ENCODE measurements around the gene GRIA4.

GRIA4 gene

DNA sequence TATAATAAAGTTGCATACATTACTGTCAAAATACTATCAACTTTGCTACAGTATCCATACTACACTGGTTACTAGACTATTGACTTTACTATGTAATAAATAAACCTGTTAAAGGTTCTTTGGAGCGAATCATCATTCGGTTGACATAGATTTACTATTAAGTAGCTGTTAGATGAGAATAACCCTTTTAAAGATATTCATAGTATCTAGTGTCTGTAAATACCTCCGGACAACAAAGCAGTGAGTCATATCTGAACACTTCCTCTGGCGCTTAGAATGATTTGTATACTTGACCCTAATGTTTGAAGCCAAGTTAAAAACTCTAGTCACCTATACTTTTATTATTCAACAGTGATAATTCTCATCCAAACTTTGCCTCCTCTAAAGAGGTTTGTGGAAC, 327.5 kb downstream of the GRIA4 start:
- Histone ChIP-seq H3K9ac (ENCODE audit: low read length) (no peak overlapping the region), H3K4me3 (ENCODE audit: low read length) (no peak overlapping the region), H3K27me3 (ENCODE audit: control insufficient read depth, insufficient read depth, low read length) (no peaks in the 10 kb centered on the region), H3K36me3 (ENCODE audit: control insufficient read depth, low read depth, low read length) (no peaks in the 10 kb centered on the region), H3K4me1 (ENCODE audit: control insufficient read depth, low read depth, low read length) (peaks cover 28% of the 10 kb centered on the region), H3K9me3 (ENCODE audit: control insufficient read depth, low read depth, low read length) (no peaks in the 10 kb centered on the region), H3K27ac (ENCODE audit: low read length) (no peak overlapping the region)

DNA sequence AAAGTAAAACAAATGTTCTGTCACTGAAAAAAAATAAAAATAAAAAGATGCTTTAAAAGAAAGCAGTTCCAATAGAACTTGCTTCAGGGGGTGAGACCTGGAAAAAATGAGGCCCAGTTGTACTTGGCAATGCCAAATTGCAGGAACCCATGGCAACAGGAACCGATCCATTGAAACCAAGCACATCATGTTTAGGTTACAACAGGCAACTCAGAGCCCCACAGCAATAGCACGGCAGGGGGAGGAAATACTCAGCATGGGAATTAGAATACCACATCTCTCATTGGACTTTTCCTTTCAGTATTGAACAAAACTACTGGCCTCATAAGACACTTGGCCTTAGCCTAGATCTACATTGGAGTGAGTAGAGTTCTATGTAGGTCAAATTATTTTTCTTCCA, 327.9 kb downstream of the GRIA4 start:
- Histone ChIP-seq H3K27me3 (ENCODE audit: control insufficient read depth, insufficient read depth, low read length) (no peaks in the 10 kb centered on the region), H3K36me3 (ENCODE audit: control insufficient read depth, low read depth, low read length) (no peaks in the 10 kb centered on the region), H3K4me1 (ENCODE audit: control insufficient read depth, low read depth, low read length) (peaks cover 28% of the 10 kb centered on the region), H3K4me3 (ENCODE audit: low read length) (no peak overlapping the region), H3K27ac (ENCODE audit: low read length) (no peak overlapping the region), H3K9me3 (ENCODE audit: control insufficient read depth, low read depth, low read length) (no peaks in the 10 kb centered on the region), H3K9ac (ENCODE audit: low read length) (no peak overlapping the region)

- H3K9ac ChIP-seq (ENCODE audit: low read length): no peak overlapping the region
- H3K27me3 ChIP-seq (ENCODE audit: control insufficient read depth, insufficient read depth, low read length): no peaks in the 10 kb centered on the region
Observed at GRCh38 chr11:105942921-105943320, 333.0 kb downstream of the GRIA4 start.

GRCh38 chr11:105948918-105949590, 339.2 kb downstream of the GRIA4 start:
- Histone ChIP-seq H3K27ac (ENCODE audit: low read length) (no peak overlapping the region), H3K9ac (ENCODE audit: low read length) (no peak overlapping the region), H3K36me3 (ENCODE audit: control insufficient read depth, low read depth, low read length) (no peaks in the 10 kb centered on the region), H3K9me3 (ENCODE audit: control insufficient read depth, low read depth, low read length) (no peaks in the 10 kb centered on the region), H3K4me3 (ENCODE audit: low read length) (no peak overlapping the region), H3K4me1 (ENCODE audit: control insufficient read depth, low read depth, low read length) (no peaks in the 10 kb centered on the region), H3K27me3 (ENCODE audit: control insufficient read depth, insufficient read depth, low read length) (no peaks in the 10 kb centered on the region)

More at GRCh38 chr11:105942921-105943320, 333.0 kb downstream of the GRIA4 start:
- peaks cover 9% of the 10 kb centered on the region for H3K4me1 ChIP-seq (ENCODE audit: control insufficient read depth, low read depth, low read length)
- no peak overlapping the region for H3K27ac ChIP-seq (ENCODE audit: low read length)
- no peaks in the 10 kb centered on the region for H3K36me3 ChIP-seq (ENCODE audit: control insufficient read depth, low read depth, low read length)
- H3K9me3 ChIP-seq (ENCODE audit: control insufficient read depth, low read depth, low read length): no peaks in the 10 kb centered on the region
- H3K4me3 ChIP-seq (ENCODE audit: low read length): no peak overlapping the region

DNA sequence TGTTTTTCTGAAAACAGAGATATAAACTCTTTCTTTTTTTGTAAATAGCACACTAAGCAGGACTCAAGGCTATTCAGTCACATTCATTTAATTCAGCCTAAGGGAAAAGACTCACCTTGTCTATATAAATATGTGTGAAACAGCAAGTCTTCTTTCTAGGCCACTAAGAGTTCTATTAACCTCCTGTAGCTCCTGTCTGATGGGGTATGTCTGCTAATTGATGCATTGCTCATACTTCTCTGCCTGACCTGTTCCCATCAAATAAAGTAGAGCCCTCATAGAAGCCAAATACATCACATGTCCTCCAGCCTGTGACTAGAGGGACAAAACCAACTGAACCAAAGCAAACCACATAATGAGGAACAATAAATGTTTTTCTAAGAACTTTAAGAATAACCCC, 344.0 kb downstream of the GRIA4 start:
- H3K9me3 ChIP-seq (ENCODE audit: control insufficient read depth, low read depth, low read length): no peaks in the 10 kb centered on the region

GRCh38 chr11:105960252-105961245, 350.7 kb downstream of the GRIA4 start:
- Histone ChIP-seq H3K4me3 (ENCODE audit: low read length) (no peak overlapping the region), H3K27me3 (ENCODE audit: control insufficient read depth, insufficient read depth, low read length) (no peaks in the 10 kb centered on the region), H3K9ac (ENCODE audit: low read length) (no peak overlapping the region), H3K4me1 (ENCODE audit: control insufficient read depth, low read depth, low read length) (peaks cover 10% of the 10 kb centered on the region), H3K27ac (ENCODE audit: low read length) (no peak overlapping the region), H3K9me3 (ENCODE audit: control insufficient read depth, low read depth, low read length) (peaks cover 4% of the 10 kb centered on the region), H3K36me3 (ENCODE audit: control insufficient read depth, low read depth, low read length) (no peaks in the 10 kb centered on the region)

More for the DNA sequence above, 344.0 kb downstream of the GRIA4 start:
- no peaks in the 10 kb centered on the region for H3K36me3 ChIP-seq (ENCODE audit: control insufficient read depth, low read depth, low read length)
- H3K9ac ChIP-seq (ENCODE audit: low read length): no peak overlapping the region
- no peaks in the 10 kb centered on the region for H3K27me3 ChIP-seq (ENCODE audit: control insufficient read depth, insufficient read depth, low read length)
- H3K4me3 ChIP-seq (ENCODE audit: low read length): no peak overlapping the region
- no peak overlapping the region for H3K27ac ChIP-seq (ENCODE audit: low read length)
- H3K4me1 ChIP-seq (ENCODE audit: control insufficient read depth, low read depth, low read length): no peaks in the 10 kb centered on the region

DNA sequence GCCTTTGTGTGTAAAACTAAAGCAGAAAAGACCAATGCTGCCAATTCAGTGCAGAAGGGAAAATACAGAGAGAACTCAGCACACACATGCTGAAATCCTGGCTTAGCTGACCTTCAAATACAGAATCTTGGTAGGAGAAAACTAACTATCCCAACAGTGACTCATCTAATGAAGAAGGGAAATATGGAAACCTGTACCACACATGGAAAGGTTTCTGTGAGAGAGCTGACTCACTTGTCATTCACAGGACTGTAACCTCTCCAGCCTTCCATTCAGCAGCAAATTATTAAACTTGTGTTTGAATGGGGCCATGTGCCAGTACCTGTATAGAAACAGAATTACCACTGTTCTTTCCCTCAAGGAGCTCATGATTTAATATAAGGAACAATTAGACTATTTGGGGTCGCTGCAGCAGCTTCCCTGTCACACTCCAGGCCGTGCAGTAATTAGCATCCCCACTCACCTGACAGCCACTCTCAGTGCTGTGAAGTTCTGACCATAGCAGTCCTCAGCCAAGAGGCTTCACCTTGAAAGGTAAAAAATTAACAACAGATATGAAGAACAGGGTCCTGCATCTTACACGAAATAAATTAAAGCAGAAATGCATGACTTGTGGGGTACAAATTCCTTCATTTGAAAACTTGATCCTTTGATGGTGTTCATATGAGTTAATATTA, 358.3 kb downstream of the GRIA4 start:
- Histone ChIP-seq H3K36me3 (ENCODE audit: control insufficient read depth, low read depth, low read length) (no peaks in the 10 kb centered on the region), H3K27ac (ENCODE audit: low read length) (no peak overlapping the region), H3K4me1 (ENCODE audit: control insufficient read depth, low read depth, low read length) (peaks cover 6% of the 10 kb centered on the region), H3K27me3 (ENCODE audit: control insufficient read depth, insufficient read depth, low read length) (no peaks in the 10 kb centered on the region), H3K9me3 (ENCODE audit: control insufficient read depth, low read depth, low read length) (no peaks in the 10 kb centered on the region), H3K9ac (ENCODE audit: low read length) (no peak overlapping the region), H3K4me3 (ENCODE audit: low read length) (no peak overlapping the region)

DNA sequence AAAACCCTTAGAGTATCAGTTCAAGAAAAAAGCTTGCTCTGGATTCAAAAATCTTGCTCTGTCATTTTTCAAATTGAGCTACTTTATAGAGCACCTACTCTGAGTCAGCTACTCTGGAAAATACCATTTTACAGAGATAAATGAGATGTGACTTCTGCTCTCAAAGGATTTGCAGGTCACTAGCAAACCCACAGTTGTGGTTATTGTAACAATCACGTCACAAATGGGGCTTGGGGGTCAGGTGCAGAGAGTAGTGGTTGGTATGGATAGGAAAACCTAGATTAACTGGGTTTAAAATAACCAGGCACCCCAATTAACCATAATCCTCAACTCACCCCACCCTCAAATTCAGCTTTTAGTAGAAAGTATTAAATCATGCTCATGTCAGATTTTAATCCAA, 359.9 kb downstream of the GRIA4 start:
- H3K9me3 ChIP-seq (ENCODE audit: control insufficient read depth, low read depth, low read length): no peaks in the 10 kb centered on the region
- H3K27me3 ChIP-seq (ENCODE audit: control insufficient read depth, insufficient read depth, low read length): no peaks in the 10 kb centered on the region
- H3K4me3 ChIP-seq (ENCODE audit: low read length): no peak overlapping the region
- H3K4me1 ChIP-seq (ENCODE audit: control insufficient read depth, low read depth, low read length): peaks cover 6% of the 10 kb centered on the region
- H3K36me3 ChIP-seq (ENCODE audit: control insufficient read depth, low read depth, low read length): no peaks in the 10 kb centered on the region
- no peak overlapping the region for H3K27ac ChIP-seq (ENCODE audit: low read length)
- H3K9ac ChIP-seq (ENCODE audit: low read length): no peak overlapping the region

GRCh38 chr11:105975128-105975527, 365.3 kb downstream of the GRIA4 start:
- no peaks in the 10 kb centered on the region for H3K36me3 ChIP-seq (ENCODE audit: control insufficient read depth, low read depth, low read length)
- H3K4me3 ChIP-seq (ENCODE audit: low read length): no peak overlapping the region
- H3K27ac ChIP-seq (ENCODE audit: low read length): no peak overlapping the region
- no peak overlapping the region for H3K9ac ChIP-seq (ENCODE audit: low read length)
- no peaks in the 10 kb centered on the region for H3K9me3 ChIP-seq (ENCODE audit: control insufficient read depth, low read depth, low read length)
- no peaks in the 10 kb centered on the region for H3K27me3 ChIP-seq (ENCODE audit: control insufficient read depth, insufficient read depth, low read length)
- no peaks in the 10 kb centered on the region for H3K4me1 ChIP-seq (ENCODE audit: control insufficient read depth, low read depth, low read length)

DNA sequence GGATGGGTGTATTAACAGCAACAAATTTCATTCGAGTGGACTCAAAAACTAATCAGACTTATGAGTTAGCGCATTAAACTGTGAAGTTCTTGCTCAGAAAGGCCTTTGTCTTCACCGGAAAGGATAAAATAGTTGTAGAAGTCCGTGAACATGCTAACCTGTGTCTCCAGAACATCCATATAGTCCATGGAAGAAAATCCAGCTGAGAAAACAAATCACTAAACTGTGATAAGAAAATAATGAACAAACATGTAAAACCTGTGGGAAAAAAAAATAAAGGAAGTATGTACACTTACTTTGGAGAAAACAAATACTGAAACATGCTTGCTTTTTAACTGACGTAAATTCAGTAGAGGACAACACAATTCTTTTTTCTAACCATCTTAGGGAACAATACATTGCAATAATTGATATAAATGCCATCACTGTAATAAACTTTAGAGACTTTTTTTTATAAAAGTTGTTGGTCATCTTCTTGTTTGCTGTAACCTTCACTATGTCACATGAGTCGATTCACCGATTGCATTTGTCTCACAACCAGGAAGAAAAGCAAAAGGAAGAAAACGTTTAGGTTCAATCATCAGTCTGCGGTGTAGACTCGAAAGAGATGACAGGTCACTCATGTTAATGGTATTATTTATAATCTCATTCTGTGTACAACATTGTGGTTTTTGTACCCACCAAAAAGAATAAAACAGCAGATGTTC, 370.3 kb downstream of the GRIA4 start:
- Histone ChIP-seq H3K36me3 (ENCODE audit: control insufficient read depth, low read depth, low read length) (no peaks in the 10 kb centered on the region), H3K4me3 (ENCODE audit: low read length) (no peak overlapping the region), H3K27ac (ENCODE audit: low read length) (no peak overlapping the region), H3K9ac (ENCODE audit: low read length) (no peak overlapping the region), H3K4me1 (ENCODE audit: control insufficient read depth, low read depth, low read length) (no peaks in the 10 kb centered on the region), H3K9me3 (ENCODE audit: control insufficient read depth, low read depth, low read length) (no peaks in the 10 kb centered on the region), H3K27me3 (ENCODE audit: control insufficient read depth, insufficient read depth, low read length) (no peaks in the 10 kb centered on the region)

GRCh38 chr11:105986554-105986953, 376.7 kb downstream of the GRIA4 start:
- Histone ChIP-seq H3K9ac (ENCODE audit: low read length) (no peak overlapping the region), H3K4me3 (ENCODE audit: low read length) (no peak overlapping the region), H3K4me1 (ENCODE audit: control insufficient read depth, low read depth, low read length) (peaks cover 10% of the 10 kb centered on the region), H3K36me3 (ENCODE audit: control insufficient read depth, low read depth, low read length) (no peaks in the 10 kb centered on the region), H3K27me3 (ENCODE audit: control insufficient read depth, insufficient read depth, low read length) (no peaks in the 10 kb centered on the region), H3K27ac (ENCODE audit: low read length) (no peak overlapping the region), H3K9me3 (ENCODE audit: control insufficient read depth, low read depth, low read length) (no peaks in the 10 kb centered on the region)
